Muscle layer of duodenum (tissue), 2 donors: ENCODE measurements around the gene ENPP5.

Experiments used
- H3K27ac ChIP-seq: one replicate; pipeline ENCODE4 v1.7.0; 2013; ENCODE audit warnings: mild to moderate bottlenecking, low read length
- H3K27me3 ChIP-seq: one replicate; pipeline ENCODE4 v1.7.0; 2013; ENCODE audit warnings: low read depth, mild to moderate bottlenecking, control low read depth, low read length
- H3K36me3 ChIP-seq, 2 donors: one replicate each; pipeline ENCODE4 v1.7.0; 2013; ENCODE audit warnings: low read length in 2 of 2, control low read depth in 1 of 2, mild to moderate bottlenecking in 1 of 2; ENCODE audit not compliant: insufficient read depth in 2 of 2, control insufficient read depth in 1 of 2
- H3K4me1 ChIP-seq, 2 donors: one replicate each; pipeline ENCODE4 v1.7.0; 2013; ENCODE audit warnings: low read length in 2 of 2, mild to moderate bottlenecking in 2 of 2, control low read depth in 1 of 2, moderate library complexity in 1 of 2; ENCODE audit not compliant: insufficient read depth in 2 of 2, control insufficient read depth in 1 of 2
- H3K4me3 ChIP-seq, 2 donors: one replicate each; pipeline ENCODE4 v1.7.0; 2013; ENCODE audit warnings: low read length in 2 of 2, low read depth in 1 of 2, mild to moderate bottlenecking in 1 of 2
- H3K9me3 ChIP-seq, 2 donors: one replicate each; pipeline ENCODE4 v1.7.0; 2013; ENCODE audit warnings: low read length in 2 of 2, control low read depth in 1 of 2, mild to moderate bottlenecking in 1 of 2; ENCODE audit not compliant: control insufficient read depth in 1 of 2
- donor health status: healthy.

Gene ENPP5

DNA sequence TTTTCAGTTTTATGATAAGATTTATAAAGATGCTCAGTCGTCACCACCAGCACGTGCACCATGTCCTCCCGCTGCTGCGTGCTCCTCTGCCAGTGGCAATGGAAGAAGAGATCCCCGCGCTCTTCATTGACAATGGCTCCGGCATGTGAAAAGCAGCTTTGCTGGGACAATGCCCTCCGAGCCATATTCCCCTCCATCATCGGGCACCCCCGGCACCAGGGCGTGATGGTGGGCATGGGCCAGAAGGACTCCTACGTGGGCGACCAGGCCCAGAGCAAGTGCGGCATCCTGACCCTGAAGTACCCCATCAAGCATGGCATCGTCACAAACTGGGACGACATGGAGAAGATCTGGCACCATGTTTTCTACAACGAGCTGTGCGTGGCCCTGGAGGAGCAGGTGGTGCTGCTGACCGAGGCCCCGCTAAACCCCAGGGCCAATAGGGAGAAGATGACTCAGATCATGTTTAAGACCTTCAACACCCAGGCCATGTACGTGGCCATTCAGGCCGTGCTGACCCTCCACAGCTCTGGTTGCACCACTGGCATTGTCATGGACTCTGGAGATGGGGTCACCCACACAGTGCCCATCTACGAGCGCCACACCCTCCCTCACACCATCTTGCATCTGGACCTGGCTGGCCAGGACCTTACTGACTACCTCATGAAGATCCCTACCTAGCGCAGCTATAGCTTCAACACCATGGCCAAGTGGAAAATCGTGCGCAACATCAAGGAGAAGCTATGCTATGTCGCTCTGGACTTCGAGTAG is 34.3 kb upstream of the ENPP5 start:
- H3K4me1 ChIP-seq, result no peaks in the 10 kb centered on the region
- no peak overlapping the region for H3K27ac ChIP-seq
- no peak overlapping the region for H3K4me3 ChIP-seq
- no peaks in the 10 kb centered on the region for H3K36me3 ChIP-seq
- H3K9me3 ChIP-seq, result no peaks in the 10 kb centered on the region
- no peaks in the 10 kb centered on the region for H3K27me3 ChIP-seq

- Histone ChIP-seq H3K27ac (no peak overlapping the region), H3K4me1 (no peaks in the 10 kb centered on the region), H3K4me3 (no peak overlapping the region), H3K27me3 (no peaks in the 10 kb centered on the region), H3K36me3 (no peaks in the 10 kb centered on the region), H3K9me3 (no peaks in the 10 kb centered on the region)
Observed at GRCh38 chr6:46203391-46204177, 32.8 kb upstream of the ENPP5 start.

DNA sequence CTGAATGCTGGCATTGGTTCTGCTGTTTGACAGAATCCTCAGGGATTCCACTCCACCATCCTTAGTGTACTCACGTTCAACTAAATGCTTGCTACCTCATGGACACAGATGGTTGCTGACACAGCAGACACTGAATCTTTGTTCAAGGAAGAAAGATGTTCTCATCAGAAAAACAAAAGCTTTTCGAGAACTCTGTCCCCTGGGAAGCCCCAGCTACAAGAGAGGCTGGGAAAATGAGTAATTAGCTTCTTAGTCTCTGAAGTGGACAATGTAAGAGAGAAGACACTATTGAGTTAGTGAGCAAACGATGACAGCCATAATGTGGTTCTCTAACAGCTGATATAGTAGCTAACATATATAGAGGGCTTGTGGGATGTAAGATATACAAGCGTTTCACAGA is 30.9 kb upstream of the ENPP5 start:
- Histone ChIP-seq H3K4me1 (no peaks in the 10 kb centered on the region), H3K4me3 (no peak overlapping the region), H3K27me3 (no peaks in the 10 kb centered on the region), H3K36me3 (no peaks in the 10 kb centered on the region), H3K27ac (no peak overlapping the region), H3K9me3 (no peaks in the 10 kb centered on the region)

GRCh38 chr6:46199387-46199786 is 28.6 kb upstream of the ENPP5 start:
- Histone ChIP-seq H3K27ac (no peak overlapping the region), H3K9me3 (no peaks in the 10 kb centered on the region), H3K4me3 (no peak overlapping the region), H3K36me3 (no peaks in the 10 kb centered on the region), H3K4me1 (no peaks in the 10 kb centered on the region), H3K27me3 (no peaks in the 10 kb centered on the region)

GRCh38 chr6:46191961-46192360 is 21.2 kb upstream of the ENPP5 start:
- H3K27ac ChIP-seq, result no peak overlapping the region

DNA sequence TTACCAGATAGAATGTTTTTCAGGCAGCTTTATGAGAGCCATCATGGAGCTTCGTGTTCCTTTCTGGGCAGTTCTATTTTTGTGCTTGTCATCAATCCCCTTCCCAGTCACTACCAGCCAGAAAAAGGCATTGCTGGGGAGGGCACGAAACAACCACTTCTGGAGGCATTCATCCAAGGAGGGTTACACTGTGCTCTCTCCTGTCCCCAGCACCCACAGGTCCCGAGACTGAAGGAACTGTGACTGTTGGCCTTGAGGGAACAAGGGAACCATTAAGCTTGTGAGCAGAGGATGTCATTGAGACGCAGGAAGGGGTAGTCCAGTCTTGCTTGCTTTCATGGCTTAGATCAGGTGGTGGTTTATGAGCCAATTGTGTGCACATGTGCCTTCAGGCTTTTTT is 20.1 kb upstream of the ENPP5 start:
- Histone ChIP-seq H3K27ac (no peak overlapping the region), H3K4me1 (no peaks in the 10 kb centered on the region), H3K36me3 (no peaks in the 10 kb centered on the region), H3K27me3 (no peaks in the 10 kb centered on the region), H3K4me3 (no peak overlapping the region), H3K9me3 (no peaks in the 10 kb centered on the region)

More at GRCh38 chr6:46191961-46192360, 21.2 kb upstream of the ENPP5 start:
- Histone ChIP-seq H3K27me3 (no peaks in the 10 kb centered on the region), H3K4me3 (no peak overlapping the region), H3K36me3 (no peaks in the 10 kb centered on the region), H3K9me3 (no peaks in the 10 kb centered on the region), H3K4me1 (no peaks in the 10 kb centered on the region)

- H3K27me3 ChIP-seq, result no peaks in the 10 kb centered on the region
- H3K36me3 ChIP-seq, result no peaks in the 10 kb centered on the region
- H3K9me3 ChIP-seq, result no peaks in the 10 kb centered on the region
- no peak overlapping the region for H3K4me3 ChIP-seq
- no peak overlapping the region for H3K27ac ChIP-seq
- H3K4me1 ChIP-seq, result no peaks in the 10 kb centered on the region
Observed at GRCh38 chr6:46189726-46190125, 18.9 kb upstream of the ENPP5 start.

GRCh38 chr6:46186583-46186982 is 15.8 kb upstream of the ENPP5 start:
- H3K4me3 ChIP-seq, result no peak overlapping the region
- H3K36me3 ChIP-seq, result no peaks in the 10 kb centered on the region
- H3K27me3 ChIP-seq, result no peaks in the 10 kb centered on the region
- no peaks in the 10 kb centered on the region for H3K9me3 ChIP-seq
- H3K4me1 ChIP-seq, result no peaks in the 10 kb centered on the region
- H3K27ac ChIP-seq, result no peak overlapping the region

DNA sequence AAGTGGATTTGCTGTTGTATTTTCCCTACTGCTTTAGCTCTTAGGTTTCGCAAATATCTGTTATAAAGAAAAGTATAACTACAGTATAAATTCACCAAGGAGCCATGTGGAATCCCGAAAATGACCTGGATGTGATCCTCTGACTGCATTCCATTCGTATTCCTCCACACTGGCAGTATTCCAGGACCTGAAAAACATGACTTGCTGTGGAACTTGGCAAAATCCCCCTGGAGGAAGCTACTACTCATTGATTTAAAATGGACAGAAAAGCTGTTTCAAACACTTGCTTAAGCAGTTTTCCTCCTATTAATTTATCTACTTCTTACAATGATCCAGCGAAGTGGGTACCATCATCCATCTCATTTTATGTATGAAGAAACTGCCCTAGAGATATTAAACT is 13.3 kb upstream of the ENPP5 start:
- H3K36me3 ChIP-seq, result no peaks in the 10 kb centered on the region
- no peak overlapping the region for H3K27ac ChIP-seq
- no peaks in the 10 kb centered on the region for H3K9me3 ChIP-seq
- H3K4me3 ChIP-seq, result no peak overlapping the region
- H3K27me3 ChIP-seq, result no peaks in the 10 kb centered on the region
- no peaks in the 10 kb centered on the region for H3K4me1 ChIP-seq

DNA sequence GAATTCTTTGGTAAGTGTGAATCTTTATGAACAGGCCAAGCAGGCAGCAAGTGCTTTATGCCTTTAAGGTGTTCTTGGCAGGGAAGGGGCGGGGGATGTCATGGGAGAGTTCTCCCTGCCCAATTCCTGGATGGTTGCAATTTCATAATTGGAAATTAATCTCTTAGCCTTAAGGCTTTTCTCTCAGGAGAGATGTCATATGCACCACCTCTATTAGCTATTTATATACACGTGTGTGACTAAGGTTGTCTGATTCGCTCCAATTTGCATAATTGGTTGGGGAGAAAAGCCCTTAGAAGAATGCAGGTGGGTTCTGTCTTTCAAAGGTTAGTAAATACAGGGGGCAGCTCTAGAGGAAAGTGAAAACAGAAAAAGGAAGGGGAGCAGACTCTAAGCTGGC is 5.2 kb upstream of the ENPP5 start:
- H3K4me3 ChIP-seq, result no peak overlapping the region

GRCh38 chr6:46175446-46175845 is 4.7 kb upstream of the ENPP5 start:
- Histone ChIP-seq H3K27me3 (no peaks in the 10 kb centered on the region), H3K4me3 (no peak overlapping the region), H3K9me3 (no peaks in the 10 kb centered on the region), H3K36me3 (no peaks in the 10 kb centered on the region), H3K4me1 (peaks cover 0 to 2% of the 10 kb centered on the region in 2 donors), H3K27ac (no peak overlapping the region)

More for the DNA sequence above, 5.2 kb upstream of the ENPP5 start:
- no peaks in the 10 kb centered on the region for H3K27me3 ChIP-seq
- no peak overlapping the region for H3K27ac ChIP-seq
- H3K9me3 ChIP-seq, result no peaks in the 10 kb centered on the region
- no peaks in the 10 kb centered on the region for H3K4me1 ChIP-seq
- H3K36me3 ChIP-seq, result no peaks in the 10 kb centered on the region
